GM12892 (cell line): ENCODE data around the gene TFF1.

Source experiments
- DNase-seq: peaks from one replicate; pipeline ENCODE4 v3.0.0; 2011; ENCODE audit not compliant: insufficient read length
- FAIRE-seq: peaks from 2 replicates; lab custom pipeline; 2011; peaks lifted over from hg19 to GRCh38; lab: Jason Lieb, UNC
- POLR2A ChIP-seq: IDR thresholded peaks from 2 replicates; pipeline ENCODE4 v1.6.1; 2011; ENCODE audit warnings: low read depth, low read length, control low read depth
- POLR2AphosphoS5 ChIP-seq: IDR thresholded peaks from 2 replicates; pipeline ENCODE4 v1.6.1; 2011; ENCODE audit warnings: low read depth, low read length, control low read depth
- TAF1 ChIP-seq: IDR thresholded peaks from 2 replicates; pipeline ENCODE4 v1.6.1; 2011; ENCODE audit warnings: low read depth, mild to moderate bottlenecking, control low read depth, low read length, borderline replicate concordance

The TFF1 gene

DNA sequence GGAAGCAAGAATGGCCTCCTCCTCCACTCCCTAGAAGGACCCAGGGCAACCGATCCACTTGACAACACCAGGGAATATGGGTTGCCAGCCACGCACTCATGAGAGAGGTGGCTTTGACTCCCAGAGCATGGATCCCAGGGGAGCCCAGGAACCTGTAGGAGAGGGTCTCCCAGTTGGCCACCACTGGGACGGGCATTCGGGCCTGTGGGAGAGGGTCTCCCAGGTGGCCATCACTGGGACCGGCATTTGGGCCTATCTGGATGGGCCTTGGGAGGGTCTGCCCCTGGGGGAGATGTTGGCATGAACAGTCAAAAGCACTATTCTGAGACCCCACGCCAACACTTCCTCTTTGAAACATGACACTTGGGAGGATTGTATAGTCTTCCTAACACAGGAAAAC, 565 bp downstream of the TFF1 start:
- no peak for DNase-seq
- FAIRE-seq: no peak
- TF ChIP-seq POLR2AphosphoS5: no peak
- TF ChIP-seq TAF1: no peak
- no peak for TF ChIP-seq POLR2A

DNA sequence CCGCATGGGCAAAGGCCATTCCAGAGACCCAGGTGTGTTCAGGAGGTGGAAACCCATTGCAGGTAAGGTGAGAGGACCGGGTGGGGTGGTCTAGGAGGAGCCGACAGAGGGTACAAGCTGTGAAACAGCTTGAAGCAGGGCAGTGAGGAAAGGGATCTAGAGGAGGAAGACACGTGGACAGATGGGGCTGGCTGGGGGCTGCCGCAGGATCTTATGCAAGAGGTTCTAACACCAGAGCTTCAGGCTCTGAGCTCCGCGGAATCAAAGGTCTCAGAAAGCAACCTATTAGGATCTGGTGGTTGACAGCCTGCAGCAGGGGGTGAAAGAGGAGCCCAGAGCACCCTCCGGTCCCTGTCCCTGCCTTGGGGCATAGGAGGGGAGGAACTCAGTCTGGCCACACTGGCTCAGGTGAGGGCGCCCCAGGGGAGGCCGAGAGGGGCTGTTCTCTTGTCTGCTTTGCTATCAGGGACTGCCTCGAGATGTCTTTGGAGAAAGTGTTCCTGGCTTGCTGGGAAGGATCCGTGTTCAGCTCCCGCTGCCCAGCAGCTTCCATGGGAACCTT, 1.9 kb downstream of the TFF1 start:
- no peak for TF ChIP-seq TAF1
- no peak for TF ChIP-seq POLR2AphosphoS5
- TF ChIP-seq POLR2A: no peak
- FAIRE-seq: no peak
- DNase-seq: no peak

DNA sequence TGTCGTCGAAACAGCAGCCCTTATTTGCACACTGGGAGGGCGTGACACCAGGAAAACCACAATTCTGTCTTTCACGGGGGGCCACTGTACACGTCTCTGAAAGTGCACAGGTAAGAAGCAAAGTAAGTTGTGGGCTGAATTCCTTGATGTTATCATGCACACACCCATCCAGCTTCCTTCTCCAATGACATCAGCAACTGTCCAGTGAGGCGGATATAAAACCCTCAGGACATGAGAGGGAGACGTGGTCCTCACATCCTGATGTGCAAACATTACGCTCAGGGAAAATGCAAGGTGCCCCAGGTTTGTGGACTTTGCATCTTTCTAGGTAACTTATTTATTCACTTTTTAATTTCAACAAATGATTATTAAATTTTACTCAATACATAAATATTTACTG, 3.0 kb downstream of the TFF1 start:
- FAIRE-seq (no peak), DNase-seq (no peak)
- TF ChIP-seq POLR2A (no peak), POLR2AphosphoS5 (no peak)

- DNase-seq (no peak), FAIRE-seq (no peak)
- TF ChIP-seq TAF1 (no peak), POLR2AphosphoS5 (no peak), POLR2A (no peak)
Measured at GRCh38 chr21:42362700-42363099, 3.6 kb downstream of the TFF1 start.

DNA sequence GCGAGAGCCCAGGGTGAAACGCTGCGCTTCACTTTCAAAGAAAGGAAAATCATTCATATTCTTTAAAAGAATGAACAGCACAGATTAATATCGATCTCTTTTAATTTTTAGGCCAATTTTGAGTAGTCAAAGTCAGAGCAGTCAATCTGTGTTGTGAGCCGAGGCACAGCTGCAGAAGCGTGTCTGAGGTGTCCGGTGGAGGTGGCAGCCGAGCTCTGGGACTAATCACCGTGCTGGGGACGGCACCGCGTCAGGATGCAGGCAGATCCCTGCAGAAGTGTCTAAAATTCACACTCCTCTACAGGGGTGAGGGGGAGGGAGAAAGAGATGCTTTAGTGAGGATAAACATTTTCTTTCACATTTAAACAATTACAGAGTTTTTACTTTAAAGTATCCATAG, 4.1 kb downstream of the TFF1 start:
- DNase-seq (no peak), FAIRE-seq (no peak)
- TF ChIP-seq POLR2A (no peak), TAF1 (no peak), POLR2AphosphoS5 (no peak)

- FAIRE-seq (no peak), DNase-seq (no peak)
- no peak for TF ChIP-seq TAF1
- TF ChIP-seq POLR2A: no peak
- no peak for TF ChIP-seq POLR2AphosphoS5
Measured at GRCh38 chr21:42361286-42361685, 5.0 kb downstream of the TFF1 start.

DNA sequence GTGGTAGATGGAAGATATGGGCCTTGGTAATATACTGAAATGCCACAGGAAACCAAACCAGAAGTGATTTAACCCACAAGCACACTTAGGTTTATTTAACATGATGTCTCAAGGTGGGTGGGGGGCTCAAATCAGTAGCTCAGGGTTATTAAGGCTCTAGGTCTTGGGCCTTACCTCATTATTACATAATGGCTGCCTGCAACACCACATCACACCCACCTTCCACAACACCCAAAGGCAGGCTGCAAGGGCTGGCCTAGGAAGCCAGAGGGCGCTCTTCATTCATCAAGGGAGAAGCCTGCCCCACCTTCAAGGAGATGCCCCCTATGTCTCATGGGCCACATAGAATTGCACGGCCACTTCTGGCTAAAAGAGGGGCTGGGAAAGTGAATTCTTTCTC, 6.0 kb downstream of the TFF1 start:
- no peak for TF ChIP-seq POLR2AphosphoS5
- TF ChIP-seq TAF1: no peak
- TF ChIP-seq POLR2A: no peak
- FAIRE-seq (no peak), DNase-seq (no peak)

GRCh38 chr21:42358937-42359336, 7.4 kb downstream of the TFF1 start:
- DNase-seq (no peak), FAIRE-seq (no peak)
- TF ChIP-seq TAF1: no peak
- no peak for TF ChIP-seq POLR2A
- TF ChIP-seq POLR2AphosphoS5: no peak

DNA sequence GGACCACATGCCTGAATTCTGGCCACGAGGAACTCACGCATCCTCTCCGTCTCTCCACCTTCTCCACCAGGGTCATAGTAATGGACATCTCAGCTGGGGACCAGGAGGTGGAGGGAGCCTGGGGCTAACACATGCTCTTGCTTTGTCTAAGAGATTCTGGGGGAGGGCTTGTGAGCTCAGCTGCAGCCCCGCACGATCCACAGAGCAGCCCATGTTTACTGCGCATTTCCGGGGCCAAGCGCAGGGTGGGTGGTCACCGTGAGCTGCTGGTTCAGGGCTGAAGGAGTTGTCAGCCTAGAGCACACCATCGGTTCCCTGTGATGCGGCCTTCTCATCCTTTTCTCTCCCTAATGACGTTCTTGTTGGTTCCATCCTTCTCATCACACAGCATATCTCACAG, 8.1 kb downstream of the TFF1 start:
- no peak for TF ChIP-seq TAF1
- TF ChIP-seq POLR2AphosphoS5: no peak
- TF ChIP-seq POLR2A: no peak
- DNase-seq (no peak), FAIRE-seq (no peak)

- DNase-seq (no peak), FAIRE-seq (no peak)
- TF ChIP-seq TAF1 (no peak), POLR2A (no peak), POLR2AphosphoS5 (no peak)
Measured at GRCh38 chr21:42357307-42357706, 9.0 kb downstream of the TFF1 start.

- FAIRE-seq (no peak), DNase-seq (no peak)
- TF ChIP-seq POLR2A: no peak
- no peak for TF ChIP-seq POLR2AphosphoS5
- no peak for TF ChIP-seq TAF1
Measured at GRCh38 chr21:42356650-42357049, 9.7 kb downstream of the TFF1 start.

- FAIRE-seq: no peak
- no peak for DNase-seq
- TF ChIP-seq POLR2A (no peak), TAF1 (no peak), POLR2AphosphoS5 (no peak)
Measured at GRCh38 chr21:42356046-42356445, 10.3 kb downstream of the TFF1 start.

DNA sequence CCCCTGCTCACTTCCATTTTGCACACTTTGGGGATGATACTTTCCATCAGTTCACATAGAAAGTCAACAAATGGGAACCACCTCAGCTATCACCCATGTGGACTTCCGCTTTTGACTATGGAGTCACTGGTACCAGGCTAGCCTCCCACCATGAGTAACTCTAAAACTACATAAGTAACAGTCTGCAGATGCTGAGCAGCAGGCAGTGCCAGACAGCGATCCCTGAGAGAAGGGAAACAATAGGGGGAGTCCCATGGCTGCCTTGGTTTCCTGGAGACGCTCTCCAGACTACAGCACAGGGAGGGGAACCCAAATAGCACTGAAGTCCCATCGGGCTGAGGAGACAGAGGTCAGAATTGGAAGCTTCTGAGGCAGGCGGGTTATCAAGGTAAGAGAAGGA, 12.7 kb downstream of the TFF1 start:
- no peak for FAIRE-seq
- TF ChIP-seq POLR2A (no peak), POLR2AphosphoS5 (no peak), TAF1 (no peak)

More for the DNA sequence above, 12.7 kb downstream of the TFF1 start:
- no peak for DNase-seq
